Measurements from ENCODE around the gene RNF208. TPM values are rescaled to one million over a fixed set of nuclear protein-coding genes. Genes with fewer than 3 reads are reported as not detected.

Gene RNF208
- total and polyA plus RNA-seq, 9 of the 15 experiments (the other 6 are each of a cell fraction or from before 2014, with no cell fraction given) = 0.15 to 6.9 (median 0.50) TPM; not detected in 2

- peak; percentile 33 to 90; a peak in 2 of 4 replicates for TF ChIP-seq UBTF (IDR thresholded peaks at IDR 0.05; ENCODE audit: borderline replicate concordance in 1 of 2, low read depth in 2 of 2, low read length in 2 of 2)
- TF ChIP-seq TSHZ1 (CRISPR knock-in tag; IDR thresholded peaks at IDR 0.05) = no peak
- TF ChIP-seq RHOXF2B (CRISPR knock-in tag; conservative IDR thresholded peaks at IDR 0.05) = no peak
- TF ChIP-seq HDAC3 (IDR thresholded peaks at IDR 0.05; ENCODE audit: borderline replicate concordance, partially characterized antibody) = no peak
- no peak for TF ChIP-seq ZKSCAN3 (CRISPR knock-in tag; IDR thresholded peaks at IDR 0.05)
- TF ChIP-seq ZNF407 (IDR thresholded peaks at IDR 0.05; ENCODE audit: low read depth) = no peak
- TF ChIP-seq CHCHD3 (CRISPR knock-in tag; IDR thresholded peaks at IDR 0.05) = no peak
- no peak for TF ChIP-seq ZBTB8A (IDR thresholded peaks at IDR 0.05; ENCODE audit: partially characterized antibody)
- no peak; the same call in 1 of the 2 replicates for TF ChIP-seq STAG1 (CRISPR knock-in tag; IDR thresholded peaks at IDR 0.05; ENCODE audit: borderline replicate concordance)
Measured at GRCh38 chr9:137188490-137189296, 33.3 kb downstream of the RNF208 start, which contains the start of the genes ANAPC2 and SSNA1 (continued).

Measured in K562 (cell line).